HG03175 (cell line): ENCODE data around the gene UNC5B.

Experiments used
- ATAC-seq: cut with Tn5 transposase; IDR thresholded peaks from one replicate; pipeline ENCODE4 v1.9.1; 2021; ENCODE audit warnings: mild to moderate bottlenecking, moderate library complexity; ENCODE audit not compliant: unreplicated experiment

UNC5B gene

GRCh38 chr10:71338728-71339495, 126.5 kb downstream of the UNC5B start:
- no peak for ATAC-seq

- no peak for ATAC-seq
Measured at GRCh38 chr10:71339796-71340589, 127.6 kb downstream of the UNC5B start.

GRCh38 chr10:71342573-71343391, 130.4 kb downstream of the UNC5B start:
- no peak for ATAC-seq

- no peak for ATAC-seq
Measured at GRCh38 chr10:71343392-71343773, 131.0 kb downstream of the UNC5B start.

DNA sequence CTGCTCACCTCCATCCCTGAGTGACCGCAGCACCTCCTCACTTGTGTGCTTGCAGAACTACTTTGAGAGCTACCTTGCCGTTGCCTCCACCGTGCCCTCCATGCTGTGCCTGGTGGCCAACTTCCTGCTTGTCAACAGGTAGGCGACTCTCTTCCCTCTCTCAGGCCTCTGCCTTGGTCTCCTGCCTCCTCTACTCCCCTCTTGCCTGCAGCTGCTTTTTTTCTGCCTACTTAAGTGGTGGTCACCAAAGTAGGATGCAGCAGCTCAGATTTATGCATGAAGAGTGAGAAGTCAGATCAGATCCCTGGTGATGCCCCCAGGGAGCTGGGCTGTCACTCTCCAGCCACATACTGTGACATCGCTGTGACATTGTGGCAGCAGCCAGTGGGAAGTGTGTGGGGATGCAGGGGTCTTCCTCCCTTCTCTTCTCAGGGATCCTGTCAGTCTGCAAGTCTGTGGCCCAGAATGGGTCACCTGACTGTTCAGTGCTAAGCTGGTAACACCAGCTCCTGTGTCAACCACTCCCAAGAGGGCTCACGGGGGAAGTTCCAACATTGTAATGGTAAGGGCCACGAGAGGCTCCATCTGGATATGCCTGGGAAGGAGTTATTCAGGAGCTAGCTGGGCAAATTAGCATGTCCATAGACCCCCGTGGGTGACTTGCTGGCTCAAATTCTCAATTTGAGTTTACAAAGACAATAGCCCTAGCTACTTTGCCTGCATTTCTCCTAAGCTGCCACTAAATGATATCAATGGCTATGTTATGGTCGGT, 132.0 kb downstream of the UNC5B start:
- no peak for ATAC-seq

- no peak for ATAC-seq
Measured at GRCh38 chr10:71344993-71345480, 132.7 kb downstream of the UNC5B start.

GRCh38 chr10:71345694-71346093, 133.3 kb downstream of the UNC5B start:
- ATAC-seq, result no peak

- ATAC-seq, result no peak
Measured at GRCh38 chr10:71346731-71347130, 134.4 kb downstream of the UNC5B start.

DNA sequence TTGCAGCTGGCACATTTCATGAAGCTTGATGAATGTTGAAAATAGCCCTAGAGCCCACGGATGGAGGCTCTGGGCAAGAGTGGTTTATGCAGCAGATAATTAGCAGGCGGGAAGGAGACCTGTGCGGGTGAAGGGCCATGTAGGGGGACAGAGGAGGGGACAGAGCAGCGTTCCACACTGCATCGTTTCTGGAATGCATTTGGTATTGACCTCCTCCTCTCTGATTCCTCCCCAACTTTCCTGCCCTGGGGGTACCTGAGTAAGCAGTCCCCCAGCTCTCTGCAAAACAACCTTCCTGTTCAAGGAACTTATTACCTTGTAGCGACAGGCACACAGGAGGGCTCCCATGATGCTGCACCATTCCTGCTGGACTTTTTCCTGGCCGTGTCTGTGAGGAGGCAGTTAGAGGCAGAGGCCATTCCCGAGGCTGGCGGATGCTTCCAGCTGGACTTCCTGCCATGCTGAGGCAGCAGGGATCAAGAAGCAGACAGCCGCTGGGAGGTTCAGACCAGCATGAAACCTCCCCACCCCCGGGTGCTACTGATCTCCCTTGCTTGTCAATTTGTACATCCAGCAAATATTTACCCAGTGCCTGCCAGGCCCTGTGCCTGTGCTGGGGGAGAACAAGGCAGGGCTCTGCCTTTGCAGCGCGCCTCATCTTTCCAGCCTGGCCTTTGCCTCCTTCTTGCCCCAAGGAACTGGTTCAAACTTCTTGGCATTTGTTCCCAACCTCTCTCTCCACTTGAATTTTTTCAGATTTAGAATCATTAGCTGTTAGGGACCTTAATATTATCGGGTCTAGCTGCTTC, 135.4 kb downstream of the UNC5B start:
- no peak for ATAC-seq

DNA sequence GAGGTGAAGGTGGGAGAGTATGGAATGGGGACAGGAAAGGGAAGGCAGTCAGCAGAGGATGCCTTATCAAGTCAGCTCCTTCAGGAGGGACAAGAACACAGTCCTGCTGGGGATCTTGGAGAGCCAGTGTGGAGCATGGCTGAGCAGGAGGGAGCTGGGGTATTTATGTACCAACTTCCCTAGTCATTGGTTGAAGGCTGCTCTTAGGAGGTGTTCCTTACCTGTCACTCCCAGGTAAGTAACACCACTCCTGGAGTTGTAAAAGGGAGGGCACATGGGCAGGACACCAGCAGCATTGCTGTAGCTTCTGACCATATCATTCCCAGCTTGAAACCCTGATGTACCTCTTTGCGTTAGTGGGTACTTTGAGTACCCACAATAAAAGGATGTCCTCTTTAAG, 136.5 kb downstream of the UNC5B start:
- ATAC-seq, result no peak

- no peak for ATAC-seq
Measured at GRCh38 chr10:71349406-71349805, 137.0 kb downstream of the UNC5B start.

DNA sequence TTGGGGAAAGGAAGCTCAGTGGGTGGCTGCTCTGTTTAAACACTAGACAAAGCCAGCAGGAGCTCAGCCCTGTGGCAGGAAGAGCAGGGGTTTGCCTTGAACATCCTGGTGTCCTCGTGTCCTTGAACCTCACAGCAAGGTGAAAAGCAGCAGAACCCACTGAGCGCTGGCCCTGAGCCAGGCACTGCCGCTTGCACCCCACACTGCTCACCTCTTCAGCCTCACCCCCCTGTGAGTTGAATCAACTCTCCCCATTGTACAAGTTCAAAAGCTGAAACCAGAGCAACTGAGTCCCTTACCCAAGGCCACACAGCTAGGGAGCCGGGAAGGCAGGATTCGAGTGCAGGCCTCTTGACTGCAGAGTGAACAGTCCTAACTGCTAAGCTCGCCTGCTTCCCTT, 138.7 kb downstream of the UNC5B start:
- ATAC-seq, result no peak

DNA sequence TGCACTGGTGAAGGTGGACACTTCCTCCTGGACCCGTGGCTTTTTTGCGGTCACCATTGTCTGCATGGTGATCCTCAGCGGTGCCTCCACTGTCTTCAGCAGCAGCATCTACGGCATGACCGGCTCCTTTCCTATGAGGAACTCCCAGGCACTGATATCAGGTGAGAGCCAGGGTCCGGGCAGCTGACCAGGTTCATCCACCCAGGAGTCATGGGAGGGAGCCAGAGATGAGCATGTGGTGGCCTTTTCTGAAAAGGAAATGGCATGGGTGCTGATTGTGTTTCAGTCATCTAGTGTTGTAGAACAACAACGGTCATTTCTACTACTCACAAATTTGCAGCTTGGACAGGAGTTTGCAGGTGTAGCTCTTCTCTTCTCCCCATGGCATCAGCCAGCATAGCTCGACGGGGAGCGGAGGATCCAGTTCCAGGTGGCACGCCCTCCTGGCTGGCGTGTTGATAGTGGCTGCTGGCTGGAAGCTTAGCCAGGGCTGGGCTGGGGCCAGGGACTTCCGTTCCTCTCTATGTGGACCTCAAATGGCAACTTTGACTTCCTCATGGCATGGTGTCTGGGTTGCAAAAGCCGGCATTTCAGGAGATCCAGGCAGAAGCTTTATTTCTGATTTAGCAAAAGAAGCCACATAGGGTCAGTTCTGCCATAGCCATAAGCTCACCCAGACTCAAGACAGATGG, 139.4 kb downstream of the UNC5B start:
- ATAC-seq, result no peak
